Retinal pigment epithelial cell (primary cell): ENCODE data around the gene ELOF1.

ENCODE experiments used
- DNase-seq: peaks from one replicate; pipeline ENCODE4 v3.0.0-alpha.2; 2010; ENCODE audit warnings: low read depth
- H3K4me3 ChIP-seq: 2 replicates; pipeline ENCODE4 v1.5.1; 2011; ENCODE audit warnings: mild to moderate bottlenecking, low read length, control low read depth, moderate library complexity
- TF ChIP-seq, protein P1 (sequence below): conservative IDR thresholded peaks from 2 replicates; pipeline ENCODE4 v1.5.1; 2011; ENCODE audit warnings: low read depth, low read length, control low read depth, inconsistent platforms

Gene ELOF1

DNA sequence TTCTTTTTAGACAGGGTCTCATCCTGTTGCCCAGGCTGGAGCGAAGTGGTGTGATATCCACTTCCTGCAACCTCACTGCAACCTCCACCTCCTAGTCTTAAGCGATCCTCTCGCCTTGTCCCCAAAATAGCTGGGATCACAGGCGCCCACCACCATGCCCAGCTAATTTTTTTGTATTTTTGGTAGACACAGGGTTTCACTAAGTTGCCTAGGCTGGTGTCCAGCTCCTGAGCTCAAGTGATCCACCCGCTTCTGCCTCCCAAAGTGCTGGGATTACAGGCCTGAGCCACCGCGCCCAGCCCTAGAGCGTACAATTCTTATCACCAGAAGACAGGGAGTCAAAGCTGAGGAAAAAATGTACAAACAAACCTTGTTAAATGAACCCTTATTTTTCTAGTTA lies 4.5 kb upstream of the ELOF1 start:
- H3K4me3 ChIP-seq: no peak overlapping the region
- TF ChIP-seq, protein P1, sequence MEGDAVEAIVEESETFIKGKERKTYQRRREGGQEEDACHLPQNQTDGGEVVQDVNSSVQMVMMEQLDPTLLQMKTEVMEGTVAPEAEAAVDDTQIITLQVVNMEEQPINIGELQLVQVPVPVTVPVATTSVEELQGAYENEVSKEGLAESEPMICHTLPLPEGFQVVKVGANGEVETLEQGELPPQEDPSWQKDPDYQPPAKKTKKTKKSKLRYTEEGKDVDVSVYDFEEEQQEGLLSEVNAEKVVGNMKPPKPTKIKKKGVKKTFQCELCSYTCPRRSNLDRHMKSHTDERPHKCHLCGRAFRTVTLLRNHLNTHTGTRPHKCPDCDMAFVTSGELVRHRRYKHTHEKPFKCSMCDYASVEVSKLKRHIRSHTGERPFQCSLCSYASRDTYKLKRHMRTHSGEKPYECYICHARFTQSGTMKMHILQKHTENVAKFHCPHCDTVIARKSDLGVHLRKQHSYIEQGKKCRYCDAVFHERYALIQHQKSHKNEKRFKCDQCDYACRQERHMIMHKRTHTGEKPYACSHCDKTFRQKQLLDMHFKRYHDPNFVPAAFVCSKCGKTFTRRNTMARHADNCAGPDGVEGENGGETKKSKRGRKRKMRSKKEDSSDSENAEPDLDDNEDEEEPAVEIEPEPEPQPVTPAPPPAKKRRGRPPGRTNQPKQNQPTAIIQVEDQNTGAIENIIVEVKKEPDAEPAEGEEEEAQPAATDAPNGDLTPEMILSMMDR: no peak

DNA sequence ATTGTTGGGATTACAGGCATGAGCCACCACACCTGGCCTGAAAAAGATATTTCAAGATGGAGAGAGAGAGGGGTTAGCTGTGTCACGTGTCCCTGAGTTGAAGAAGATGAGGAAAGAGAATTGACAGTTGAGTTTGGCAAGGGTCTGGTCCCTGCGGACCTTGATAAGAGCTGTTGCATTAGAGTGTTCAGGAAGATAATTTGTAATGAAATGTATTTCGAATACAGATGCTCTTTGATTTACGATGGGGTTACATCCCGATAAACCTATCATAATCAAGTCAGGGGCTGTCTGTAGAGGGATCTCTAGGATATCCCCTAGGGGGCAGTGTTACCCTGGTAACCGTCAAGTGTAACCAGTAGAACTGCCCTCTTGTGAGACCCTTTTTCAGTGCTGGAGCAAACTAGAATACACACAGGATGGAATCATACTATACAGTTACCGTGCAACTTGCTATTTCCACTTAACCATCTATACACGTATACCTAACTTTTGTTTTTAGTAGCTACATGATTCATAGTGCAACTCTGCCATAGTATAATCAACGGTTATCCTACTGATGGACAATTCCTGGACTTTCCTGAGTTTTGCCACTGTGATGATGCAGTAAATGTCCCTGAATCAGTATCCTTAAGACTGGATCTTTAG lies 1.5 kb upstream of the ELOF1 start:
- TF ChIP-seq, protein P1: peak; percentile 80
- DNase-seq: no peak
- H3K4me3 ChIP-seq: no peak overlapping the region

More for the DNA sequence above, 4.5 kb upstream of the ELOF1 start:
- DNase-seq: no peak

DNA sequence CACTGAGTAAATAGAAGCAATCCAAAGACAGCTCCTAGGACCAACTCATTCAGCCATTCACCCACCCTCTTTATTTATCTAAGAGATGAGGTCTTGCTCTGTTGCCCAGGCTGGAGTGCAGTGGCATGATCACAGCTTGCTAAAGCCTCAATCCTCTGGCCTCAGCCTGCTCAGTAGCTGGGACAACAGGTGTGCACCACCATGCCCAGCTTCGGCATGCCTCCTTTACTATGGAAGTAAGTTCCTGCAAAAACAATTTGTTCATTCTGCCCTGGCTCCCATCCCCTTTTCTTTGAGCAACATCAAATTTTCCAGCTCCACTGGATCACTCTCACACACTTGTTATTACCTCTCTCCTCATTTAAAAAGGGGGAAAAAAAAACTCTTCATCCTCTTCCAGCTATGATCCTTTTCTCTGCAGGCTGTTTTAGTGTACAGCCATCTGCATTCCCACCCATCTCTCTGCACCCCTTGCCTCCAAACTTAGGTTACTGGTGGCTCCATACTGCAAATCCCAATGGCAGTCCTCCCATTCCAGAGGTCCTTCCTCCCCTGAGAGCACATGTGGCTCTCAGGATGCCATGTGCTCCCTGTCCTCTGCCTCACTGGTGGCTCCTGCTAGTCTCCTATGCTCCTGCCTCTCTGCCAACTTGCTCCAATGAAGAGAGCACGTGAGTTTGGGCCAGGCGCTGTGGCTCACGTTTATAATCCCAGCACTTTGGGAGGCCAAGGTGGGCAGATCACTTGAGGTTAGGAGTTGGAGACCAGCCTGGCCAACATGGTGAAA lies 2.2 kb downstream of the ELOF1 start:
- TF ChIP-seq, protein P1: no peak
- H3K4me3 ChIP-seq: no peak overlapping the region
- DNase-seq: no peak

DNA sequence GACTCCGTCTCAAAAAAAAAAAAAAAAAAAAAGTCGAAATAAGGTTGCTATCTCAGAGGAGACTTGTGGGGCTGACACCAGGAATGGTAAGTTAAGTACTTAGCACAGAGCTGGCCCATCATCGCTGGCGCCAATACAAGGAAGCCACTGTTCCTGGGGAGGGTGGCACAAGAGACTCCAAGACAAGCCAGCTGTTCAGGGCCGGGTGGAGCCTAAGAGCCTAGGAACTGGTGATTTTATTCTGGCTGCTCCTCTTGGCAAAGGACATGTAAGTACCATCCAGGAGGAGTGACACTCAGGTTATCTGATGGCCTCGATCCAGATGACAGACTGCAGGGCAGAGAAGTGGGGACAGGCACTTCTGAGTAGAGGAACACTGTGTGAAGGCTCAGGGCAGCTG lies 3.8 kb downstream of the ELOF1 start:
- TF ChIP-seq, protein P1: no peak
- DNase-seq: no peak
- no peak overlapping the region for H3K4me3 ChIP-seq

DNA sequence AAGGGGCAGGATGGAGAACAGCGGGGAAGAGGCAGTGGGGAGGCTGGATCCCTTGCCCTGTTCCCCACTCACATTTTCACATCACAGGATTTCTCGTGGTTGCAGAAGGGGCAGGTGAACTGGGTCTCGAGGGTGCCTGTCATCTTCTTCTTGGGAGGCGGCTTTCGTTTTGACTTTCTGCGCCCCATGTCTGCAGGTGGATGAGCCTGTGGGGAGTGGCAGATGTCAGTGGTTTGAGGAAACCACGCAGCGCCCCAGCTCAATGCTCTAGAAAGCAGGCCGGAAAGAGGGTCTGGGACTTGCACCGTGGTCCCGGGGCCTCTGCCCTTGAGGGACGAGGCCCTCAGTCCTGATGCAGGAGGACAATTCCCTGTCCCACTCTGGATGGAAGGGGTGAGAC lies 4.9 kb downstream of the ELOF1 start:
- DNase-seq: no peak
- TF ChIP-seq, protein P1: no peak
- no peak overlapping the region for H3K4me3 ChIP-seq

DNA sequence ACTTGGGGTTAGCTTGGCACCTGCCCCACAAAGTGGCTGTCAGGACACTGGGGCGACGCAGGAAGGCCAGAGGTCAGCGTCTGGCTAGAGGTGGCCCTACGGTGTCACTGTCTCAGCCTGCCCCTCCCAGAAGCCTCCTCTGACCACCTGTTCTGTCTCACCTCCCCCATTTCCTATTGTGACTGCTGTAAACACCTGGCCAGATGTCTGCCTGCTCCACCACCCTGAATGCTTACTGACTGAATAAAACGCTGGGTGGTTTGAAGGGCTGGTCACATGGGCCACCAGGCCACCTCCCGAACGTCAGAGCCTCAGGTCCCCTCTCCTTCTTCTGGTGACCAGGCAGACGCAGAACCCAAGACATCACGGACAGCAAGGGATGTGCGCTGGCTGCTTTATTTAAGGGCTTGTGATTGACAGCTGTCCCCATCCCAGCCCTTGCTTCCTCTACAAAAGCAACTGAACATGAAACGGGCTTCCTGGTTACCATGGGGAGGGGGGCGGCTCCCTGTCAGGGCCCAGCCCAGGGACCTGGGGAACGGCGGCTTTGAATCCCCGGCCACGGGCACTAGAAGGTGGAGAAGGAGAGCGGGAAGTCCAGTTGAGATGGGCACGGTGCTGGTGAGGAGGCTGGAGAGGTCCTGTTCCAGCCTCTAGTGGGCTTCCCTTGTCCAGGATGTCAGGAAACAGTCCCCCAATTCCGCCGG lies 6.2 kb downstream of the ELOF1 start:
- DNase-seq: no peak
- TF ChIP-seq, protein P1: no peak
- H3K4me3 ChIP-seq: no peak overlapping the region
